CD4-positive, alpha-beta T cell treated with Interleukin-17A for 4 hours (primary cell): ENCODE data around the gene TMEM129.

Source experiments
- DNase-seq: peaks from one replicate; pipeline ENCODE4 v3.0.0-alpha.2; 2020; ENCODE audit warnings: mixed read lengths

Gene TMEM129

DNA sequence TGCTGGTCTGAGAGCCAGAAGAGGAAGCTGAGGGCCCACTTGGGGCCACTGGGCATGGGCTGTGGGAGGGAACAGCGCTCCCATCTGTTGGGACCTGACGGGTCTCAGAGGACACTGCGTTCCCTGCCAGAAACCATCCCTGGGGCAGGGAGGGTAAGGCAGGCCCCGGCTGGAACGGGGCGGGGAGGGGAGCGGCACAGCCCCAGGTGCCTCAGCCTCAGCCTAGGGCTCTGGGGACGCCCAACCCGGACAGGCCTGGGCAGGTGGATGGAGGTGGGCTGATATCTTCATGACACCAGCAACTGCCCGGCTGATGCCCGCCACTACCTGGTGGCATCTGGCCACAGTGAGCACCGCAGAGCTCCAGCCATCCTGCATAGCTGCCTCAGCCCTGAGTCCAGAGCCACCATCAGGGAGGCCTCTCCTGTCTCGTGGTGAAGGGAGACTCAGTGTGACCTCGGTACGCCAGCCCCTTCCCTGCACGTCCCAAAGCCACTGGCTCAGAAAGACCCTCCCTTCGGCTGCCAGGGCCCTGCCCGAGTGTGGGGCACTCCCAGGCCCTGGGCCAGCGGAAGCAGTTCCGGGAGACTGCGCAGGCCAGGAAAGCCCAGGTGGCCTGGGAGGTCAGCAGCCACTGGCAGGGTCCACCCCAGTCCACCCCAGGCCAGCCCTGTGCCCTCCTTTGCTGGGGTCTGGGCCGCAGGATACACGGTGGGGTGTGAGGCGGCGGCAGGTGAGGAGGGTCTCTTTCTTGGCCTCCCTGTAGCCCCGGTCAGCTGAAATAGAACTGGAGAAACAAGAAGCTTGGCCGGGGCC lies 37.4 kb upstream of the TMEM129 start:
- DNase-seq = no peak

DNA sequence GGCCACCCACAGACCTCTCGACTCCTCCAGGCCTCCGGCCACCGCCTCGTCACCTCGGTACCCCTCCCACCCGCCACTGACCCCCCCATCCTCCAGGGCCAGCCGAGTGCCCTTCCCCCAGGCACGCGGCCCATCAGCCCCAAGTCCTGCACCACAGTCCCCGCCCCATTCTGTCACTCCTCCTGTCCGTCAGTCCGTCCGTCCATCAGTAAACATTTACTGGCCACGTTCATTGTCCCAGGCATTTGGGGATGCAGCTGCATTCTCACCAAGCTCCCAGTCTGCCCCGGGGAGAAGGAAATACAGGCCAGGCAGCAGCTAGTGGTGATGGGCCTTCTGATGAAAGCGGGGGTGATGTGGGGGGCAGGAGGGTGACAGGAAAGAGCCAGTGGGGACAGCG lies 36.7 kb upstream of the TMEM129 start:
- DNase-seq = no peak

DNA sequence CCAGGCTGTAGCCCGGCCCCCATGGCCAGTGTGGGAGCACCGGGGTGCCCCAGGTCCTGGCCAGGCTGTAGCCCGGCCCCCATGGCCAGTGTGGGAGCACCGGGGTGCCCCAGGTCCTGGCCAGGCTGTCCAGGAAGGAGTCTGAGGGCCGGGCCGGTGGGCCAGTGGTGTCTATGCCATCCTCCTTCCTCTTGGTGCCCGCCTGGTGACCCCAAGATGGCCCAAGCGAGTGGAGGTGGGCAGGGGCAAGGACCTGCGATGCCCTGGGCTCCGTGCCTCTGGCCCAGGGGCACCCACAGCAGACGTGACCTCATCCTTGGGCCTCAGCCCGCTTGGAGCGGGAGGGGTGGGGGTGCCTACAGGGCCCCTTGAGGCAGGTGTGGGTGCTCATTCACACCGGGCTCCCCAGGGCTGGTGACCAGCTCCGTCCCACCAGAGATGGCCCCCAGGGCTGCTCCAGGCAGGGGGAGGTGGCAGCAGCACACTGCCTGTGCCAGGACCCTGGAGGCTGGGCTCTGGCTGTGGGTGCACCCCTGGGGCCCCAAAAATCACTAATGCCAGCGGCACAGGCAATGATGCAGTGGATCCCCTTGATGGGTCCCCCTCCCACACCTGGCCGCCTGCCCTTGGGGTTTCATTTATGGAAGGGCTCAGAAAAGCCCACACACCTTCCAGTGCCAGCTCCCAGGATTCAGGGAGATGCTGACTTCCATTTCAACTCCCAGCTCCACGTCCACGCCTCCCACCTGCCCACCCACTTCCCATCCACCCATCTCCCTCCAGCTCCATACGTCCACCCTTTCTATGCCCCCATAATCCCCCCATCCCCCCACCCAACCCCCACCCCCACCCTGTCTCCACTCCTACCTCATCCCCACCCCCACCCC lies 36.0 kb upstream of the TMEM129 start:
- no peak for DNase-seq

DNA sequence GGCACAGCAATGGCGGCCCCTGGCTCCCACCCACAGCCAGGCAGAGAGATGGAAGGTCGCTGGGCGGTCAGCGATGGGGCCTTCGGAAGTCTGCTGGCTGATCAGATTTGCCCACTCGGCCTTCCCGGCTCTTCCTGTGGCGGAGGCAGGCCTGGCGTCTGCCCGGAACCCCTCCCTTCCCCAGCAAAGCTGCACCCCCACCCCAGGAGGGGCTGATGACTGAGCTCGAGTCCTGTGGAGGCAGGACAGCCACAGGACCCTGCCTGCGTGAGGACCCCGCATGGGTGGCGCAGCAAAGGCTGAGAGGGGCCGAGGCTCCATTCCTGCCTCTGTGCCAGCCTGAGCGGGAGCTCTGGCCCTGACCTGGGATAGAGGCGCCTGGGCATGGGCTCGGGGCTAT lies 35.0 kb upstream of the TMEM129 start:
- no peak for DNase-seq

DNA sequence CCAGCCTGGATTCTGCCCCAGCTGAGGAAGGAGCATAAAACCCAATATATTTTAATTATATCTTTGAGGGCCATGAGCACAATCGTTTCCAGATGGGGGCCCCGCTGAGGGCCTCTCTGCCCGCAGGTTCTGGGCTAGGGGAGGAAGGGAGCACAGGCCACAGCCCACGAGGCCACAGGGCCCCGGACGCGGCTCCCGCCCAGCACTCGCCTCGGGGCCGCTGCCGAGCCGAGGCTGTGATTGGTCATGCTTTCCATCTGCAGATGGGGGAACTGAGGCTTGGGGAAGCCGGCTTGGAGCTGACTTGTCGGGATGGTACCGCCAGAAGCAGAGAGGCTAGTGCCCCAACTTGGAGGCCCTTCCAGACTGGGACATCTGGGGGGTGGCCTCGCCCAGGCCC lies 34.2 kb upstream of the TMEM129 start:
- DNase-seq = no peak

DNA sequence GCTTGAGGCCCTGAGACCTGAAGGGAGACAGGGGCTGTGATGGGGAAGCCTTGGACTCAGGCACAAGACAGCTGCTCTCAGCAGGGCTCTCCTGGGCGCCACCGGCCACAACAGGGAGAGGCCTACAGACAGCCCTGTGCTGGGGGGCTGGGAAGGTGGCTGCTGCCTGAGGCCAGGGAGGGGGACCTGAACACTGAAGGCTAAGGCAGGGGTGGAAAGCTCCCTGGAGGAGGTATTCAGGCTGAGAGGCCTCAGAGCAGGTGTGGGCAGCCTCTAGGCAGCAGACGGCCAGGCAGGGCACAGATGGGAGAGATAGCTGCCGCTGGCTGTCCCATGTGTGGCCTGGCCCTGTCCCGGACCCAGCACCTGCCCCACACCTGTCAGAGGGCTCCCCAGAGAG lies 33.2 kb upstream of the TMEM129 start:
- DNase-seq = no peak

DNA sequence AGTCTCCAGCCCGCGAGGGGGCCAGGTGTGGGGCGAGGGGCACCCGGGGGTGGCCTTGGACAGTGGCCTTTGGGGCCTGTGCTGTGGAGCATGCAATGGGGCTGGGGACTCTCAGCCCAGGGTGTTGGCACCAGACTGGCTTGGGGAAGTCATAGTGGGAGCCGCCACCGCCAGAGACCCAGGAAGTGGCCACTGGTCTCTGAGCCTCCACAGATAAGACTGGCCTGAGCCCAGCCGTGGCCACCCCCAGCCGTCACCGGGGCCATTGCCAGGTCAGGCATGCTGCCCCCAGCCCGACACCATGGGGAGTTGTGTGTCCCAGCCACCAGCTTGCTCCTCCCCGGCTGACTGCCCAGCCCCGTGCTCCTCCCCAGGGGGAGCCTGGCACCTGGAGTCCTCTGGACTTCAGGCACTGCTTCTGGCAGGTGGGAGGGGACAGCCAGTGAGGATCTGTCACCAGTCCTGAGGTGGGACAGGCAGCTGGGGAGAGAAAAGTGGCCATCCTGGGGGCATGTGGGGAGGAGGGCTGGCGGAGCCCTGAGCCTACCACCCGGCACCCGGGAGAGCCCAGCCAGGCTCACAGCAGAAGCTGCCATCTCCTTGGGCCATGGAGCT lies 32.7 kb upstream of the TMEM129 start:
- no peak for DNase-seq

DNA sequence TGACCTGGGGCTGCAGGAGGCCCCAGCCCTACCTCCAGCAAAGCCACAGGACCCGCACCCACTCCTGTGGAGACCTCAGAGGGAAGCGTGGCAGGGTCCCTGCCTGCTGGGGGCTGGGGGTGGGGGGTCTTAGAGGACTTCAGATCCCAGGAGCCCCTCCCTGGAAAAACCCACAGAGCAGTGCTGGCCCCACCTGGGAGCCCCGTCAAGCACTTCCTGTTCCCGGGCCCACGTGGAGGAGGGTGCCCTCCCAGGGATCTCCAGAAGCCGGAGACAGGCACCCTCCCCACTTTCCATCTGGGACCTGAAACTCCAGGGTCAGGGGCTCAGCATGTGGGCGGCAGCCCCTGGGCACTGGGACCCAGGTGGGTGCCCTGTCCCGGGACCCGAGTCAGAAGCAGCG lies 32.2 kb upstream of the TMEM129 start:
- DNase-seq = no peak

DNA sequence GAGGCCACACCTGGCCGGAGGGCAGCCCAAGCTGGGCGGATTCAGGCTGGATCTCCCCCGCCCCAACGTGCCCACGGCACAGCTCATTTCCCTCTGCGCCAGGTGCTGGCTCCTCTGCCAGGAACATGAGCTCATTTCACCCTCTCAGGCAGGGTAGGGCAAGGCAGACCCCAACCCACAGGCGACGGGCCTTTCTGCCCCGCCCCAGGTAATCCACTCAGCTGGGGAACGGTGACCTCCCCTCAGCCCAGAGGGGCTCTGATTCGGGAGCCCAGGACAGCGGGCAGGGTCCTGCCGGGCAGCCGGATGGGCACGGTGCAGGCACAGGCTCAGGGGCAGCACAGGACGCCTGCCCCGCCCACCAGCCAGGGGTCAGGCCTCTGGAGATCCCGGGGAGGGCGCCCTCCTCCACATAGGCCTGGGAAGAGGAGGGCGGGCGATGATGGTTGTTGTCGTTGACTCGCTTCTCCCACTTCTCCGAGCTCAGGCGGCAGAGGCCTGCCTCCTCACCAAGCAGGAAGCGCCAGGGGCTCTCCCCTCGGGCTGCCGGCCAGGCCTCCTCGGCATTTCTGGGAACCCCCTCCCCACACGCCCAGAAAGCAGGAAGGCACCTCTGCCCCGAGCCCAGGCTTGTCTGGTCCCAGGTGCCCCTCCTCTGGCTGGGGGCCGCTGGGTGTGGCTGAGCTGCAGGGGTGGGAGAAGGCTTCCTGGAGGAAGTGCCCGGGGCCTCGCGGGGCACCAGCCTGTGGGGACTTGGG lies 31.3 kb upstream of the TMEM129 start:
- peak; percentile 34 for DNase-seq

DNA sequence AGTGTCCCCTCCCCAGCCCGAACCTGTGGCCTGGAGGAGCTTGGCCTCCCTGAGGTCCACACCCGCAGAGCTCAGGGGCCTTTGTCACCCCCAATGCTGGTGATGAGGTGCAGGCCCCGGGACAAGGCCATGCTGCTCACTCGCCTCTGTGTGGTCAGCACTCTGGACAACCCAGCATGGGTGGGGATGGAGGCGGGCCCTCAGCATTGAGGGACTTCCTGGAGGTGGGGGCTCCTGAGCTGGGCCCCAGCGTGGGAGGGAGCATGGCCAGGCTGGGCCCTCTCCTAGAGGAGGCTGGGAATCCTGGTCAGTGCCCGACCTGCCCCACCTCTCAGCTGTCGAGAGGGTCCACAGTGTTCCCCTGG lies 30.8 kb upstream of the TMEM129 start:
- DNase-seq = no peak

DNA sequence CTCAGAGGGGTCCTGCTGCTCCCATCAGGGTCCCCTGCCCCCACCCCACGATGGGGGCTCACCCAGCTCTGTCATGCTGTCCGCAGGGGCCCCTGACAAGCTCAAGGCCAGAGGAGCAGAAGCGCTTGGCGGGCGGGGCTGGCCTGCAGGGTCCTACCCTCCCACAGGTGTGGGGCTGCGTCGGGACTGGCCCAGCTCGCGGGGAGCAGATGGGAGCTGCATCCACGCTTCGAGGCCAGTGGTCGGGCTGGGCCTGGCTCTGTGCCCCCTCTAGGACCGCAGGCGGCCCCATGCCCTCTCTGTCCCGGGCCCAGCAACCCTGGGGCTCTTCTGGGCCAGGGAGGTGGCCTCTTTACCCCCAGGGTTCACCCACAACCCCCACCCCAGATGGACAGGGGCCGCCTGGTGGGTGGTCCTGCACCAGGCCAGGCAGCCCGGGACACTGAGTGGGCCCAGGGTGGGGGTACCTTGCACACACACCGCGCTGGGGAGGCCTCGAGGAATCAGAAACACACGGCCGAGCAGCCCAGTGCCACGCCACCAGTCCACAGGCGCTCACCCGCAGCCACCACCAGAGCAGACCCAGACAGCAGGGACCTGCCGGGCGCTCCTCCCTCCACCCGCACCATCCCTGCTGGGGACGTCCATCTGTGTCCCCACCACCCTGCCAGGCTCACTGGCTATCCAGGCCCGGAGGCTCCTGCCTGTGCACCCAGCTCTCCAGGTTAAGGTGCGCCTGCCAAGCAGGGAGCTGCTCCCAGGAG lies 30.2 kb upstream of the TMEM129 start:
- DNase-seq = no peak

DNA sequence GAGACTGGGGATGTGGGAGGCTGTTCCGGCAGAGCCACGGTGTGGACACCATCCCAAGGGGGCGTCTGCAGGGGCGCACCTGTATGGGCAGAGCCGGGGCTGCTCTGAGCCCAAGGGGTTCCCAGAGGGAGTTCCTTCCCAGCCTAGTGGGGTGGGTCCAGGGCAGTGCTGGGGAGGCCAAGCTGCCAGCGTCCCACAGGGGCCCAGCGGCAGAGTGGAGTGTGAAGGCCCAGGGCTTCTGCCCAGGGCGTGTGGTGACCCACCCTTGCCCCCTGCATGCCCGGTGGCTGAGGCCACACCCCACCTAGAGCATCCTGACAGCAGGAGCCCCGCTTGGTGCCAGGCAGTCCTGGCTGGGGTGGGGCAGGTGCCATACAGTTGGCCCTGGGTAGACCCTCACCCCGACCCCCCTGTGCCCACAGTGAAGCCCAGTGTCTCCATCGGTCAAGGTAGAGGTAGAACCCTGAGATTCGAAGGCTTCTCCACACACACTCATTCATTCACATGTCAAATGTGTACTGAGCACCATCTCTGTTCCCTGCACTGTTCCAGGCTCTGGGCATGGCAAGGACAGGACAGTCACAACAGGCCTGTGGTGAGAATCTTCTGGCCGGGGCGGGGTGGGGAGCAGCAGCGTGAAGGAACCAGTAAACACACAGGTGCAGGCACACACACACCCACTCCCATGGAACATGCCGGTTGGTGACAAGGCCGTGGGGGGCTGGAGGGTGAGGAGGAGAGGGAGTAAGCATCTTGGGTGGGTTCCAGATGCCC lies 29.4 kb upstream of the TMEM129 start:
- DNase-seq = no peak

DNA sequence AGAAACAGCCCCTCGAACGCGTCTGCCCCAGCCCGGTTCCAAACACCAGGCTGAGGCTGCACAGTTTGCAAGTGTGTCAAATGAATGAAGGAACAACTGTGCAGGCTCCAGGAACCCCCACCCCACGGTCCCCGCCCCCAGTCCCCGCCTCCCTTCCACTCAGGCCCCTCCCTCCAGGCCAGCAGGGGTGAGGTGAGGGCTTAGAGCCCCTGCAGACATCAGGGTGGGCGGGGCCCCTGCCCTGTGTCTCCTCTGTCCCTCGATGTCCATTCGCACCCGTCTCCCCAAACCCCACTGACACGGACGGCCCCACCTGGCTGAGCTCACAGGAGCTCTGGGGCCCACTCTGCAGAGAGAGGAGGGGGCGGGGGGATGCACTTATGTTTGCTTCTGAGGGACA lies 28.7 kb upstream of the TMEM129 start:
- no peak for DNase-seq

DNA sequence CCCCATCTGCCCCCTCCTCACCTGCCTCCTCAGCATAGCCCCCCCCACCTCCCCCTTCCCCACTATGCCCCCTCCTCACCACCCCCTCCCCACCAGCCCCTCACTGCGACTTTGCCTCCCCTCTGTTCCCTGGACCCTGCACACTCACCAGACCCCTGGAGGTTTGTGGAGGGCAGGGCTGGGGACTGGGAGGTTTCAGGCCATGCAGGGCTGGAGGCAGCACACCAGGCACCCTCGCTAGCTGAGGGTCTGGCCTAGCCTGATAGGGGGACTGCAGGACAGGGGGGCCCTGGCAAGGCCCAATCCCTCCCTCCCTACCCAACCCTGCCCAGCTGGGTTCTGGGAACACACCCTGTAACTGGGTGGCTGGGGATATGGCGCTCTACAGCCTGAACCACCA lies 28.2 kb upstream of the TMEM129 start:
- DNase-seq = no peak

DNA sequence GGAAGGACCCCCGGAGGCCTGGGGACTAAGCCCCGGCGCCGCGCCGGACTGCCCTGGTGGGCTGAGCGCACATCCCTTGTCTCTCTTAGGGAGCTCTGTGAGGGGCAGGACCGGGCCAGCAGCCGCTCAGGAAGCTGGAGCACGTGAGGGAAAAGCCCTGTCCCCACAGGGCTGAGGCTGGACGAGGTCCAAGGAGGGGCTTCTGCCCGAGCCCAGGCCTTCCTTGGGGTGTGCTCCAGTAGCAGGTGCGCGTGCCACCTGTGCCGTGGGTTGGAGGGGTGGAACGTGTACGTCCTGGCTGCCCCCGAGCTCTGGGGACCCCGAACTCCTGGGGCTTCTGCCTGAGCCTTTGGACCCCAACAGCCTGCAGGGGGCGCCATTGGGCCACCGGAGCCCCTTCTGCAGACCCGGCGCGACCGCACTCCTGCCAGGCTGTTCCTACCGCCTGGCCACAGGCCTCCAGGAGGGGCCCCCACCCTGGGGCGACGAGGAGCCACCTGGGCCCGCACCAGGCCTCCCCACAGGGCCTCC lies 27.4 kb upstream of the TMEM129 start:
- peak; percentile 88 for DNase-seq

DNA sequence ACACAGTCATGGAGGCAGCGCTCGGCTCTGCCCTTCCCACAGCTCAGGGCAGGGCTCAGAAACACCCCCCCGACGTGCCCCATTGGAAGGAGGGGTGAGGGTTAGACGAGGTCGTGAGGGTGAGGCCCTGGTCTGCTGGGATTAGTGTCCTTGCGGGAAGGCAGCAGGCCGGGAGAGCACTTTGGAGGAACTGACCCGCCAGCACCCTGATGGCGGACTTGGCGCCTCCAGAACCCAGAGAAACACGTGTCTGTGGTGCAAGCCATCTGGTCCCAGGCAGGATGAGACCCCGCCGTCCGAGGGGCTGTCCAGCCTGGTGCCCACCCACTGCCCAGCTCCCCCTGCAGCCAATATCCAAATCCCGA lies 26.5 kb upstream of the TMEM129 start:
- no peak for DNase-seq

DNA sequence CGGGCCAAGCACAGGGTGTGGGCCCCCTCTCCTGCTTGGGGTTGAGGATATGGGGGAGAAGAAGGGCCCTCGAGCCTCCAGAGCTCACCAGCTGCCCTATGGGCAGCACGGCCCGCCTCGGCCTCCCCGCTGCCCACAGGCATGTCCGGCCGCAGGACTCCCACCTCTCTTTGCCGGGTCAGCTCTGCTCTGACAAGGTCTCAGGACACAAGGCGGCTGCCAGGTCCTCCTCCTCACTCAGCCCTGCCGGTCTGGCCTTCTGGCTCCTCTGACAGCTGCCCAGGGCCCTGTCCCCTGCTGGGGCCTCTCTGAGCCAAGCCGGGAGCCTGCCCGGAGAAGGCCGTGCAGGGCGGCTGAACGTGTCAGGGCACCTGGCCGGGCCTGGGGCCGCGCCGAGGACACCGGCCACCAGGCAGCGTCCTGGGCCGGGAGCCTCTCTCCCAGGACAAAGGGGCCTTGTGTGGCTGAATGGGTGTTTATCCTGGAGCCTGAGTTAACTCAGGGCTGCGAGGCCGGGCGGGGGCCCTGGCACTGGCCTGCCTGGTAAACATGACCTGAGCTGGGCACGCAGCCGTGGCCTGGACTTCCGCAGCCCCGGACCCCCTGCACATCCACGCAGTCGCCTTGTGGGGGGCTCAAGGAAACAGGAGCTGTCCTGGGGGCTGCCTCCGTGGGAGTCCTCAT lies 25.9 kb upstream of the TMEM129 start:
- DNase-seq = no peak

DNA sequence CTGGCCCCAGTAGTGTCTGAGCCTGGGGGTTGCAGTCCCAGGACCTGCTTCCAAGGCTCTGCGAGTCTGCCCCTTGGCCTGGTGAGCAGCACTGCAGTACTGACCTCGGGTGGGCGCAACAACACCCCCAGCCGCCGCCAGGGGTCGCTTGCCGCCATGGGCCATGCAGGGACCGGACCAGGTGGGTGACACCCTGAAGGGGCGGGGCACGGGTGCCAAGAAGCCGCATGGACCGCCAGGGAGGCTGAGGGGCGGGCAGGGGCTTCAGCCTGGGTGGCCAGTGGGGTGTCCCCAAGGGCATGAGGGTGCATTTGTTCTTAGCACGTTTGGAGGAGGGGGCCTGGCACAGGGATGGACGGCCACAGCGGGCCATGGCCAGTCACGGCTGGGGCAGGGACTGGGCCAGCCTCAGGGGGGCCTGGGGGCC lies 25.2 kb upstream of the TMEM129 start:
- DNase-seq = peak; percentile 83

DNA sequence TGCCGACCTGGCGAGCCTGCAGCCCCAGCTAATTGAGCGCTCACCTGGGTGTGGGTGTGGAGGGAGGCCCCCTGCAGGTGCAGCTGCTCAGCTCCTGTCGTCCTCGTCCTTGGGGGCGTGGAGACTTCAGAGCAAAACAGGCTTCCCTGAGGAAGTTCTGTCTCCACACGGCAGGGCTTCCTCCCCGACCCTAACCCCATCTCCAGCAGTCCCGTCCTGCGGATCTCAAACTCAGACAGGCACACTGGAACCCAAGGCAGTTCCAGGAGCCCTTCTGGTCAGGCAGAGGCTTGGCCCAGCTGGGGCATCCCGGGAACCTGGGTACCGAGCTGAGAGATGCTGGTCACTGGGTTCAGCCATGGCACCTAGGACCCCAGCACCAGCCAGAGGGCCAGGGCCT lies 24.6 kb upstream of the TMEM129 start:
- DNase-seq = no peak

DNA sequence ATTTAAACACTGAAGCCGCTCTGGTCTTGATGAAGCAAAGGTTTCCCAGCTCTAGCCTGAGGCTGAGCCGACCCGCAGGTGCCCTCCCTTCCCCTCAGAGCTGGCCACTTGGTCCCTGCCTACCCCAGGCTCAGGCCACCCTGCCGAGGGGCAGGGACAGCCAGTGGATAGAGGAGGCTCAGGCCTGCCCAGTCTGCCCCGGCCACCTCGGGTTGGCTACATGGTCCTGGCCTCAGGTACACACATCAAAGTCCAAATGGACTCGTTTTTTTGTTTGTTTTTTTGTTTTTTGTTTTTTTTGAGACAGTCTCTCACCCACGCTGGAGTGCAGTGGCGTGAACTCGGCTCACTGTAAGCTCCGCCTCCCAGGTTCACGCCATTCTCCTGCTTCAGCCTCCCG lies 24.0 kb upstream of the TMEM129 start:
- DNase-seq = no peak

DNA sequence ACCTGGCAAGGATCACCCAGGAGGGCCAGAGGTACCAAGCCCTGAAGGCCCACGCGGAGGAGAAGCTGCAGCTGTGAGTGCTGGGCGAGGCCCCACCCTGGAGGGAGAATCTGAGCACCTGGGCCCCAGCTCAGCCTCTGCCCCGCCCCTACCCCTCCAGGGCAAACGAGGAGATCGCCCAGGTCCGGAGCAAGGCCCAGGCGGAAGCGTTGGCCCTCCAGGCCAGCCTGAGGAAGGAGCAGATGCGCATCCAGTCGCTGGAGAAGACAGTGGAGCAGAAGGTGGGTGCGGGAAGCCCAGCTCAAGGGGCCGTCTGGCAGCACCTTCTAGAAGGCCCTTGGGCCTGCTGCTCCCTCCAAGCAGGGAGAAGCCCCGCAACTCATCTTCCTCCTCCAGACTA lies 23.4 kb upstream of the TMEM129 start:
- DNase-seq = no peak
